HL-60 (cell line): ENCODE measurements around the gene WDR45B.

Experiments
- CTCF ChIP-seq: IDR thresholded peaks from one replicate; pipeline ENCODE4 v1.5.1; 2011; ENCODE audit warnings: low read length, control low read depth, inconsistent platforms; ENCODE audit not compliant: insufficient read depth
- GABPA ChIP-seq: IDR thresholded peaks from 2 replicates; pipeline ENCODE4 v1.6.1; 2012; ENCODE audit warnings: low read depth
- REST ChIP-seq: IDR thresholded peaks from 2 replicates; pipeline ENCODE4 v1.6.1; 2012; ENCODE audit warnings: low read depth; ENCODE audit not compliant: insufficient replicate concordance

GRCh38 chr17:82658796-82659452 is 10.7 kb upstream of the WDR45B start:
- TF ChIP-seq CTCF (no peak), REST (no peak), GABPA (no peak)
